H1 (cell line): ENCODE data around the gene PDE1A.

Experiments
- ATF3 ChIP-seq: IDR thresholded peaks from 2 replicates; pipeline ENCODE4 v1.6.1; 2011; ENCODE audit warnings: low read depth, mild to moderate bottlenecking, low read length; ENCODE audit not compliant: insufficient read depth
- CEBPB ChIP-seq: IDR thresholded peaks from 2 replicates; pipeline ENCODE4 v1.6.1; 2012; ENCODE audit warnings: low read depth, low read length
- EZH2 ChIP-seq: fragments of 200-600 bp; sonication (generic); IDR thresholded peaks from 2 replicates; pipeline ENCODE4 v1.7.1; 2012; ENCODE audit warnings: low read depth, mild to moderate bottlenecking, moderate library complexity, low read length, inconsistent platforms; ENCODE audit not compliant: severe bottlenecking
- JUN ChIP-seq: IDR thresholded peaks from 2 replicates; pipeline ENCODE4 v1.6.1; 2011; ENCODE audit warnings: low read depth, mild to moderate bottlenecking, improper control_type of control experiment, low read length
- POLR2A ChIP-seq, 2 experiments: IDR thresholded peaks; 1 replicate in 1 of 2; 2 replicates in 1 of 2; pipeline ENCODE4 v1.6.1; 2011; ENCODE audit warnings: low read depth in 2 of 2, low read length in 2 of 2, mild to moderate bottlenecking in 2 of 2; ENCODE audit errors: control extremely low read depth in 1 of 2
- TF ChIP-seq, protein P1 (sequence below), 3 experiments: IDR thresholded peaks; 1 replicate in 2 of 3; 2 replicates in 1 of 3; pipeline versions ENCODE4 v1.5.1 to v1.6.1; 2011; ENCODE audit warnings: low read length in 3 of 3, mild to moderate bottlenecking in 3 of 3, inconsistent platforms in 2 of 3, low read depth in 1 of 3, moderate library complexity in 1 of 3; ENCODE audit not compliant: insufficient read depth in 1 of 3; ENCODE audit errors: control extremely low read depth in 1 of 3

DNA sequence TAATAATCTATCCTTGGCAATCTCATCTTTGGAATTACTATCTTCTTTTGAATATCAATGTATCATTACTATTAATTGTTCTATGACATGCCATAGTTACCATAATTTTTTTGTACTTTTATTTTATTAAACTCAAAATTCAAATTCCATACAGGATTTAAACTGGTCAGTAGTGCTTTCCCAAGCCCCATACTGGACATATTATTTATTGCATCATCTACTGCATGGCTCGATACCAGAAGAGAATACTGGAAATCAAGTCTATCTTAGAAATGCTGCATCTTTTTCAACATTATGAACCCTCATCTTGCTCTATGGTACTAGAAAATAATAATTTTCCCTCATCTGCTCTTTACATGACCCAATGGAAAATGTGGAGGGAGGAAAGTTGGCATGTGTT lies 9.4 kb upstream of the PDE1A start:
- TF ChIP-seq POLR2A (IDR thresholded peaks at IDR 0.05; ENCODE audit: control extremely low read depth in 1 of 2, low read depth in 2 of 2, low read length in 2 of 2): no peak
- no peak for TF ChIP-seq ATF3
- TF ChIP-seq EZH2: no peak
- TF ChIP-seq, protein P1, sequence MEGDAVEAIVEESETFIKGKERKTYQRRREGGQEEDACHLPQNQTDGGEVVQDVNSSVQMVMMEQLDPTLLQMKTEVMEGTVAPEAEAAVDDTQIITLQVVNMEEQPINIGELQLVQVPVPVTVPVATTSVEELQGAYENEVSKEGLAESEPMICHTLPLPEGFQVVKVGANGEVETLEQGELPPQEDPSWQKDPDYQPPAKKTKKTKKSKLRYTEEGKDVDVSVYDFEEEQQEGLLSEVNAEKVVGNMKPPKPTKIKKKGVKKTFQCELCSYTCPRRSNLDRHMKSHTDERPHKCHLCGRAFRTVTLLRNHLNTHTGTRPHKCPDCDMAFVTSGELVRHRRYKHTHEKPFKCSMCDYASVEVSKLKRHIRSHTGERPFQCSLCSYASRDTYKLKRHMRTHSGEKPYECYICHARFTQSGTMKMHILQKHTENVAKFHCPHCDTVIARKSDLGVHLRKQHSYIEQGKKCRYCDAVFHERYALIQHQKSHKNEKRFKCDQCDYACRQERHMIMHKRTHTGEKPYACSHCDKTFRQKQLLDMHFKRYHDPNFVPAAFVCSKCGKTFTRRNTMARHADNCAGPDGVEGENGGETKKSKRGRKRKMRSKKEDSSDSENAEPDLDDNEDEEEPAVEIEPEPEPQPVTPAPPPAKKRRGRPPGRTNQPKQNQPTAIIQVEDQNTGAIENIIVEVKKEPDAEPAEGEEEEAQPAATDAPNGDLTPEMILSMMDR (IDR thresholded peaks at IDR 0.05; ENCODE audit: control extremely low read depth in 1 of 3, insufficient read depth in 1 of 3, low read depth in 1 of 3, low read length in 3 of 3): no peak
- no peak for TF ChIP-seq CEBPB
- TF ChIP-seq JUN: no peak
